ENCODE results near the gene LEMD3.

The LEMD3 gene

DNA sequence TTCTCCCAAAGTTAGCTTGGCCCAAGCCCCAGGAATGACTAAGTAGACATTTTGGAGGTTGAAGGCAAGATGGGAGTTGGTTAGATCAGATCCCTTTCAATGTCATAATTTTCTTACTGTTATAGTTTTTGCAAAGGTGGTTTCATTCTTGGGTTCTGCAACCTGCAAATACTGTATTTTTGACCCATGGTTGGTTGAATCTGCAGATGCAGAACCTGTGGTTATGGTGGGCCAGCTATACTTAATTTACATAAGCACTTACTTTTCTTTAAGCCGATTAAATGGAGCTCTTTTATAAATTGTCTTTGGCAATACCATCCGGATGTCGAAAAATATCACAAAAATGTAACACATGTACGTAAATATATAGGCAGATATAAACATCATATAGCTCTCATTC, 25.6 kb downstream of the LEMD3 start:
- H3K27ac ChIP-seq: no peak overlapping the region
- DNase-seq (ENCODE audit: low spot score): no peak
- no peak overlapping the region for H3K4me3 ChIP-seq

DNA sequence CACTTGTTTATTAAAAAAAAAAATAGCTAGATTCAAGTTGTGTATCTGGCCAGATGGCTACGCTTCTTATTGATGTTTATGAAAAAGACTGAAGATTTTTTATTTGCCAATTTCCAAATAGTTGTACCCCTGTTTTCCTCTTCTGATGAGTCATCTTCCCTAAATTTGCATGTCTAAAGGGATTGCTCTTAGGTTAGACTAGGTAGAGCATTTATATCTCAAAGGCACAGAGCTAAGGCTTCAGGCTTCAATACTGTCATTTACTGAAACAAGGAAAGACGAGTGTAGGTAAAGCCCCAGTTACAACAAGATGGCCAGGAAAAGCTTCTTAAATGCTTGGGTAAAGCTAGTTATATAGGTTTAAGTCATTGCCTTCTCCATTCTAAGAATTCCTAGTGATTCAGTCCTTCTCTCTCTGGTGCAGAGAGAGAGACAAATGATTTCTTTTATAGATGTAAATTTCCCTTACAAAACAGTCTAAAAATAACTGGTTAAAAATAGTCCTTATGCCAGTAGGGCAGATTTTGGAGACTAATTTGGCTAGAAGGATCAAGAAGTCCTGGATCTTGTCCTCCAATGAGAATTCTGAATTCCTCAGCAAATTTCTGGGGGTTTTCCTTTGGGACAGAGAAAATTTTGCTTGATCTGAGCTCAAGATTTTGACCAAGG, 26.1 kb downstream of the LEMD3 start:
- TF ChIP-seq, protein P1, sequence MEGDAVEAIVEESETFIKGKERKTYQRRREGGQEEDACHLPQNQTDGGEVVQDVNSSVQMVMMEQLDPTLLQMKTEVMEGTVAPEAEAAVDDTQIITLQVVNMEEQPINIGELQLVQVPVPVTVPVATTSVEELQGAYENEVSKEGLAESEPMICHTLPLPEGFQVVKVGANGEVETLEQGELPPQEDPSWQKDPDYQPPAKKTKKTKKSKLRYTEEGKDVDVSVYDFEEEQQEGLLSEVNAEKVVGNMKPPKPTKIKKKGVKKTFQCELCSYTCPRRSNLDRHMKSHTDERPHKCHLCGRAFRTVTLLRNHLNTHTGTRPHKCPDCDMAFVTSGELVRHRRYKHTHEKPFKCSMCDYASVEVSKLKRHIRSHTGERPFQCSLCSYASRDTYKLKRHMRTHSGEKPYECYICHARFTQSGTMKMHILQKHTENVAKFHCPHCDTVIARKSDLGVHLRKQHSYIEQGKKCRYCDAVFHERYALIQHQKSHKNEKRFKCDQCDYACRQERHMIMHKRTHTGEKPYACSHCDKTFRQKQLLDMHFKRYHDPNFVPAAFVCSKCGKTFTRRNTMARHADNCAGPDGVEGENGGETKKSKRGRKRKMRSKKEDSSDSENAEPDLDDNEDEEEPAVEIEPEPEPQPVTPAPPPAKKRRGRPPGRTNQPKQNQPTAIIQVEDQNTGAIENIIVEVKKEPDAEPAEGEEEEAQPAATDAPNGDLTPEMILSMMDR (IDR thresholded peaks at IDR 0.05): no peak
- Histone ChIP-seq H3K27ac (peak overlapping the region in 1 of 2 donors; percentile 4), H3K4me3 (no peak overlapping the region)
- no peak for DNase-seq (ENCODE audit: low spot score)

More for the DNA sequence above, 25.6 kb downstream of the LEMD3 start:
- TF ChIP-seq, protein P1 (IDR thresholded peaks at IDR 0.05): no peak

DNA sequence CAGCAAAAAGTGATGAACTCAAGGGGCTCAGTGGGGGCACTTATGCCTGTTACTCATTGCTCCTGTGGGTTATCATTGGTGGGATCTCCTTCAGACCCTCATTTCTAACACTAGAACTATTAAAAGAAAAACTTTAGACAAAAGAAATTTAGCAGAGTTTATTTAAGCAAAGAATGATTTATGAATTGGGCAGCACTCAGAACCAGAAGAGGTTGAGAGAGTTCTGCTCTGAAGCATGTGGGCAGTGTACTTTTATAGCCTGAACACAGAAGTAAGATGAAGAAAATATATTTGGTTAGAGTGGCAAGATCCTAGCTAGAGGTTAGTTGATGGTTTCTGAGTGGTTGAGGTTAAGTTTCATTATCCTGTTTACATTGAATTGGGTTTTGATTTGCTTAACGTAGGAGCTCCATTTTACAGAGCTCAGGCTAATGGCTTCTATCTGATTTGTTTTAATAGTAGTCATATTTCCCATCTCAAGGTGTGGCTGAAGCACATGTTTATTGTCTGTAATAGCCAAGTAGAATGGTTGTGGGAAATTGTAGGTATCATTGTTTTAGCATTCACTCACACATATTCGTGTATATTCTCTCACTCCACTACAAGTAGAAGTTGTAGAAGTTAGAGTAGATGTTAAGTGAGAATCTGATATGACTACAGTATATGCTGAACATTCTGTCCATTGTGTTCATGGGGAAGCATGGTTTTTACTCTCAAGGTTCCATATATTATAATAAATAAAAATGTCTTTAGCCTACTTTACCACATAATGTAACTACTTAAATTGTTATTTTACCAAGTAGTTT, 27.6 kb downstream of the LEMD3 start:
- TF ChIP-seq, protein P1 (IDR thresholded peaks at IDR 0.05): no peak
- Histone ChIP-seq H3K27ac (no peak overlapping the region), H3K4me3 (no peak overlapping the region)
- DNase-seq (ENCODE audit: low spot score): no peak

DNA sequence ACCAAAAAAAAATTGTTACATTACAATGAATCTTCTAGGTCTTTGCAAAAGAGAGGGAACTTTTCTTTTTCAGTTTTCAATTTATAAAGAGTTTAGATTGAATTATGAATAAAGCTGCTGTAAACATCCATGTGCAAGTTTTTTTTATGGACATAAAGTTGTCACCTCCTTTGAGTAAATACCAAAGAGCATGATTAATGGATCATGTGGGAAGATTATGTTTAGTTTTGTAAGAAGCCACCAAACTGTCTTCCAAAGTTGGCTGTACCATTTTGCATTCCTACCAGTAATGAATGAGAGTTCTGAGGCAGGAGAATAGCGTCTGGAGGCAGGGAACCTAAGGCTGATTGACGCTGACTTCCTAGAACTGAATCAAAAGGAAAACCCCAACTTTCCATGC, 30.2 kb downstream of the LEMD3 start:
- no peak for DNase-seq (ENCODE audit: low spot score)
- Histone ChIP-seq H3K4me3 (no peak overlapping the region), H3K27ac (no peak overlapping the region)
- TF ChIP-seq, protein P1 (IDR thresholded peaks at IDR 0.05): no peak

DNA sequence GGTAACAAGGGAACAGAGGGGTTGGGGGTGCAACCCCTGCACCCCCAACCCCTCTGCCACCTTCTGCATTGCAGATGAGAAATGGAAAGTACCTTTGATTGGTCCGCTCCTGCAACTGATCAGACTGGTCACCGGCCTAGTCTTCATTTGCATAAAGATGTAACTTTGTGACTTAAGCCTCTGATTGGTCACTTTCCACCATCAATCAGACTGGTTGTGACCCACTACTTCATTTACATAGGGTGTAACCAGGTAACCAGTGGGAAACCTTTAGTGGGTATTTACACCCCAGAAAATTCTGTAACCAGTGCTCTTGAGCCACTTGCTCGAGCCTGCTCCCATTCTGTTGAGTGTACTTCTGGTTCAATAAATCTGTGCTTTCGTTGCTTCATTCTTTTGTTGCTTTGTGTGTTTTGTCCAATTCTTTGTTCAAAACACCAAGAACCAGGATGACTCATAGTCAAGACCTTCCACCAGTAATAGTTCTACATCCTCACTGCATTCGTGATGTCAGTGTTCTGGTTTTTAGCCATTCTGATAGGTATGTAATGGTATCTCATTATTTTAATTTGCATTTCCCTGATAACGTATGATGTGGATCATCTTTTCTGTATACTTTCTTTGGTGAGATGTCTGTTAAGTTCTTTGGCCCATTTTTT, 30.8 kb downstream of the LEMD3 start:
- Histone ChIP-seq H3K4me3 (no peak overlapping the region), H3K27ac (no peak overlapping the region)
- TF ChIP-seq, protein P1 (IDR thresholded peaks at IDR 0.05): no peak
- DNase-seq (ENCODE audit: low spot score): no peak

DNA sequence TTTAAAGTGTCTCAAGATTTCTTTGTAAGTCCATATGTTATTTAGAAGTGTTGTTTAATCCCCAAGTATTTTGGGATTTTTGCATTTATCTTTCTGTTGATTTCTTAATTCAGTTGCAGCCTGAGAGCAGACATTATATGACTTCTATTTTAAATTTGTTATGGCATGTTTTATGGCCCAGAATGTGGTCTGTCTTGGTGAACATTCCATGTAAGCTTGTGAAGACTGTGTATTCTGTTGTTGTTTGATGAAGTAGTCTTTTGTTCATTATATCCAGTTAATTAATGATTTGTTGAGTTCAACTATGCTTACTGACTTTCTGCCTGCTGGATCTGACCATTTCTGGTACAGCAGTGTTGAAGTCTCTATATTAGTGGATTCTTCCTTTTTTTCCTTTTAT, 34.0 kb downstream of the LEMD3 start:
- TF ChIP-seq, protein P1 (IDR thresholded peaks at IDR 0.05): no peak
- no peak overlapping the region for H3K27ac ChIP-seq
- no peak for DNase-seq (ENCODE audit: low spot score)
- H3K4me3 ChIP-seq: no peak overlapping the region
